ENCODE data around the gene SHQ1. TPM values are rescaled to one million over a fixed set of nuclear protein-coding genes. Genes with fewer than 3 reads are reported as not detected.

SHQ1 gene
- total RNA-seq, 4 donors from 2014 or later: 8.7 to 19.9 (median 12.4) TPM

DNA sequence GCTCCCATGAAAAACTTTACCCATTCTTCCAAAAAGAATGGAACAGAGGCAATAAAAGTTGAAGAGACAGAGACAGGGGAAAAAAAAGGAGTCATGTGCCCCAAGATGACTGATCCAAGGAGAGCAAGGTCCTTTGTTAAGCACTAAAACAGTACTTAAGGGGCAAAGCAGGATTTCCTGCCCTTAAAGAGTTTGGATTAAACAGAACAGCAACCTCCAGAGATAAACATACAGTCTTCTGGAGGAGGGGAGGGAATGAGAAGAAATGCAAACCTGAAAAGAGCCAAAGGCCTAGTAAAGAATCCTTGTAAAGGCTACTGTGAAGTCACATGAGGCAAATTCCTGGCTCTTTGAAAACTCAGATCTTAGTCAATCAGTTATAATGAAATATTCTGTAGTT is 38.2 kb downstream of the SHQ1 start:
- Histone ChIP-seq H3K27me3 (no peaks in the 10 kb centered on the region), H3K4me3 (no peak overlapping the region), H3K27ac (replicated peaks in 1 of 4) (no peak overlapping the region), H3K4me1 (peaks cover 0 to 25% (median 20%) of the 10 kb centered on the region in 4 donors), H3K9me3 (no peaks in the 10 kb centered on the region), H3K36me3 (no peaks in the 10 kb centered on the region)
- DNase-seq (ENCODE audit: extremely low spot score): no peak
- TF ChIP-seq CTCF (IDR thresholded peaks at IDR 0.05) (no peak), EP300 (IDR thresholded peaks at IDR 0.05) (no peak), POLR2A (IDR thresholded peaks at IDR 0.05; ENCODE audit: low read depth) (no peak), POLR2AphosphoS5 (IDR thresholded peaks at IDR 0.05) (no peak)
- intact Hi-C loops (cut with DNase I): no loop called here

DNA sequence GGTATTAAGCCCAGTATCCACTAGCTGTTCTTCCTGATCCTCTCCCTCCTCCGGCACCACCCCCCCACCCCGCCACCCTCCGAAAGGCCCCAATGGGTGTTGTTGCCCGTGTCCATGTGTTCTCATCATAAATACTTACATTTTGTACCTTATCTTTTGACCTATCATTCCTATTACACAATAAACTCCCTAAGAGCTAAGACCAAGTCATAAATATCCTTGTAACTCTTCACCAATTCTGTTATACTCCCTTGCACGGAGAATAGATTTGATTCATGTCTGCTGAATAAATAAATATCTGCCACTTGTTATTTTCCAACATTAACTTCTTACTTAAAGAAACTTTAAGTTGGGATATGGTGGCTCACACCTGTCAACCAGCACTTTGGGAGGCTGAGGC is 43.9 kb downstream of the SHQ1 start:
- no peak for TF ChIP-seq POLR2A (IDR thresholded peaks at IDR 0.05; ENCODE audit: low read depth)
- no peak for TF ChIP-seq EP300 (IDR thresholded peaks at IDR 0.05)
- no peak for TF ChIP-seq POLR2AphosphoS5 (IDR thresholded peaks at IDR 0.05)
- no peak for TF ChIP-seq CTCF (IDR thresholded peaks at IDR 0.05)
- intact Hi-C loops (cut with DNase I): no loop called here
- WGBS: over 99% methylated on average over 5 of the region's 5 CpGs

DNA sequence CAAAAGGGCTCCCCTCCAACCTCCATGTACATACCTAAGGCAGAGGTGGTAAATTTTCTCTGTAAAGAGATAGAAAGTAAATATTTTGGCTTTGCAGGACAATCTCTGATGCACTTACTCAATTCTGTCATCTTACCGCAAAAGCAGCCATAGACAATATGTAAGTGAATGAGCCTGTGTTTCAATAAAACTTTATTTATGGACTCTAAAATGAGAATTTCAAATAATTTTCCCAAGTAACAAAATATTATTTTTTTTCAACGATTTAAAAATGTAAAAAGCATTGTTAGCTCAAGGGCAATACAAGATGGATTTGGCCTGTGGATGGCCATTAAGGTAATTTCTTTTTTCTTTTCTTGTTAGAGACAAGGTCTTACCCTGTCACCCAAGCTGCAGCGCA is 44.7 kb downstream of the SHQ1 start:
- no peaks in the 10 kb centered on the region for H3K36me3 ChIP-seq
- H3K27ac ChIP-seq (replicated peaks in 1 of 4): no peak overlapping the region
- DNase-seq (ENCODE audit: extremely low spot score): no peak
- intact Hi-C loops (cut with DNase I): no loop called here
- TF ChIP-seq EP300 (IDR thresholded peaks at IDR 0.05): no peak
- TF ChIP-seq POLR2A (IDR thresholded peaks at IDR 0.05; ENCODE audit: low read depth): no peak
- TF ChIP-seq POLR2AphosphoS5 (IDR thresholded peaks at IDR 0.05): no peak
- no peak for TF ChIP-seq CTCF (IDR thresholded peaks at IDR 0.05)
- no peaks in the 10 kb centered on the region for H3K27me3 ChIP-seq
- no peak overlapping the region for H3K4me3 ChIP-seq
- no peaks in the 10 kb centered on the region for H3K9me3 ChIP-seq
- 95% methylated on average over 3 of the region's 3 CpGs for WGBS
- peaks cover 0 to 20% (median 14%) of the 10 kb centered on the region in 4 donors for H3K4me1 ChIP-seq

More for the DNA sequence above, 43.9 kb downstream of the SHQ1 start:
- Histone ChIP-seq H3K4me3 (no peak overlapping the region), H3K36me3 (no peaks in the 10 kb centered on the region), H3K9me3 (no peaks in the 10 kb centered on the region), H3K4me1 (peaks cover 0 to 15% (median 12%) of the 10 kb centered on the region in 4 donors), H3K27me3 (no peaks in the 10 kb centered on the region), H3K27ac (replicated peaks in 1 of 4) (no peak overlapping the region)
- no peak for DNase-seq (ENCODE audit: extremely low spot score)

DNA sequence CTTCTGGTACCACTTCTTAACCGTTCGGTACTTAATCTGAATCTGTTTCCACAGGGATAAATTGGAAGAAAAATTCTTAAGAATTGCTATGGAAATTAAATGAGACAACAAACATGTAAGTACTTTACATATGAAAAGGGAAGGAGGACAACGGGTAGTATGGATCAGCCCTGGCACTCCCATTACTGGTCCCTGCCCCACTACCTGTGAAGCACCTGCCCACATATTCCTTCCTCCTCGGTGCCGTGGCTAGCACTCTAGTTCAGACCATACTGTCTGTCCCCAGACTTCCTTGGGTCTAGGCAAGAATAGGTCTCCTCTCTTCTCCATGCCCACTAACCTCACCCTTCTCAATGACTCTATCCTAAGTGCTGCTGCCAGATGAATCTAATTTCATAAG is 46.2 kb downstream of the SHQ1 start:
- Histone ChIP-seq H3K27ac (replicated peaks in 1 of 4) (no peak overlapping the region), H3K4me3 (no peak overlapping the region), H3K27me3 (no peaks in the 10 kb centered on the region), H3K36me3 (no peaks in the 10 kb centered on the region), H3K4me1 (peaks cover 12 to 28% (median 16%) of the 10 kb centered on the region in 4 donors), H3K9me3 (no peaks in the 10 kb centered on the region)
- DNase-seq (ENCODE audit: extremely low spot score): no peak
- TF ChIP-seq EP300 (IDR thresholded peaks at IDR 0.05) (no peak), POLR2A (IDR thresholded peaks at IDR 0.05; ENCODE audit: low read depth) (no peak), CTCF (IDR thresholded peaks at IDR 0.05) (no peak), POLR2AphosphoS5 (IDR thresholded peaks at IDR 0.05) (no peak)
- 98% methylated on average over 5 of the region's 5 CpGs for WGBS
- intact Hi-C loops (cut with DNase I): no loop called here

GRCh38 chr3:72800869-72801268 is 47.4 kb downstream of the SHQ1 start:
- H3K27me3 ChIP-seq: no peaks in the 10 kb centered on the region
- intact Hi-C loops (cut with DNase I): no loop called here
- H3K9me3 ChIP-seq: no peaks in the 10 kb centered on the region

More at GRCh38 chr3:72800869-72801268, 47.4 kb downstream of the SHQ1 start:
- Histone ChIP-seq H3K27ac (replicated peaks in 1 of 4) (no peak overlapping the region), H3K36me3 (no peaks in the 10 kb centered on the region), H3K4me1 (peaks cover 4 to 17% (median 9%) of the 10 kb centered on the region in 4 donors), H3K4me3 (no peak overlapping the region)
- no peak for DNase-seq (ENCODE audit: extremely low spot score)
- TF ChIP-seq POLR2AphosphoS5 (IDR thresholded peaks at IDR 0.05): no peak
- no peak for TF ChIP-seq CTCF (IDR thresholded peaks at IDR 0.05)
- no peak for TF ChIP-seq POLR2A (IDR thresholded peaks at IDR 0.05; ENCODE audit: low read depth)
- no peak for TF ChIP-seq EP300 (IDR thresholded peaks at IDR 0.05)

Data from esophagus muscularis mucosa (tissue), 4 donors.